H1 (cell line): ENCODE data around the gene SMG7. TPM values are rescaled to one million over a fixed set of nuclear protein-coding genes. Genes with fewer than 3 reads are reported as not detected.

ENCODE experiments used
- CTCF ChIA-PET: fragments of 300-600 bp; sonication (Branson Sonifier 250); formaldehyde crosslinking; loops from one replicate; lab custom pipeline; 2021; ENCODE audit not compliant: partially characterized antibody; lab: Charles Lee
- POLR2A ChIA-PET: fragments of 300-600 bp; sonication (Branson Sonifier 250); formaldehyde crosslinking; loops from one replicate; lab custom pipeline; 2021; ENCODE audit warnings: inconsistent platforms; ENCODE audit not compliant: partially characterized antibody; lab: Charles Lee
- DNase-seq, 2 experiments: peaks; one replicate each; pipeline versions ENCODE4 v3.0.0 to v3.0.0-alpha.2; 2010 to 2022; ENCODE audit warnings: low spot score in 2 of 2, low read depth in 1 of 2, mixed read lengths in 1 of 2
- FAIRE-seq: peaks from 2 replicates; lab custom pipeline; 2011; peaks lifted over from hg19 to GRCh38; lab: Jason Lieb, UNC
- H2AFZ ChIP-seq: 2 replicates; pipeline ENCODE4 v1.8.1; 2012; ENCODE audit warnings: low read length, inconsistent platforms
- H2AK5ac ChIP-seq: 2 replicates; pipeline ENCODE4 v1.6.1; 2013; ENCODE audit warnings: low read depth, low read length
- H2BK120ac ChIP-seq: replicated peaks from 2 replicates; pipeline ENCODE3; 2013; ENCODE audit warnings: low read depth, low read length, inconsistent platforms
- H2BK12ac ChIP-seq: 2 replicates; pipeline ENCODE4 v1.6.1; 2013; ENCODE audit warnings: low read depth, low read length
- H2BK15ac ChIP-seq: 2 replicates; pipeline ENCODE4 v1.6.1; 2013; ENCODE audit warnings: low read length
- H2BK20ac ChIP-seq: 2 replicates; pipeline ENCODE4 v1.6.1; 2013; ENCODE audit warnings: low read length
- H2BK5ac ChIP-seq: 2 replicates; pipeline ENCODE4 v1.6.1; 2013; ENCODE audit warnings: low read depth, low read length
- H3K14ac ChIP-seq: 2 replicates; pipeline ENCODE4 v1.6.1; 2013; ENCODE audit warnings: inconsistent platforms; ENCODE audit not compliant: insufficient read length
- H3K18ac ChIP-seq: 2 replicates; pipeline ENCODE4 v1.6.1; 2013; ENCODE audit warnings: low read length; ENCODE audit errors: extremely low read depth
- H3K23ac ChIP-seq: 2 replicates; pipeline ENCODE4 v1.6.1; 2013; ENCODE audit warnings: inconsistent platforms; ENCODE audit not compliant: insufficient read length
- H3K23me2 ChIP-seq: 2 replicates; pipeline ENCODE4 v1.6.1; 2013; ENCODE audit warnings: low read depth, low read length
- H3K27ac ChIP-seq: 2 replicates; pipeline ENCODE4 v1.6.1; 2011; ENCODE audit warnings: low read depth, low read length, inconsistent platforms
- H3K27me3 ChIP-seq, 4 experiments: replicated peaks in 1 of 4; 1 replicate in 1 of 4; 2 replicates in 3 of 4; pipeline versions ENCODE4 v1.6.1 to v1.8.1; 2011 to 2013; ENCODE audit warnings: low read length in 3 of 4, mild to moderate bottlenecking in 3 of 4, inconsistent platforms in 2 of 4, mixed read lengths in 2 of 4, moderate library complexity in 1 of 4; ENCODE audit not compliant: control insufficient read depth in 3 of 4, insufficient read depth in 3 of 4; ENCODE audit errors: extremely low read depth in 1 of 4
- H3K36me3 ChIP-seq, 4 experiments: 2 replicates each; pipeline versions ENCODE4 v1.6.1 to v1.8.1; 2011 to 2013; ENCODE audit warnings: mild to moderate bottlenecking in 4 of 4, low read length in 3 of 4, moderate library complexity in 2 of 4, control low read depth in 1 of 4, inconsistent platforms in 1 of 4; ENCODE audit not compliant: insufficient read depth in 4 of 4, control insufficient read depth in 2 of 4
- H3K4ac ChIP-seq: replicated peaks from 2 replicates; pipeline ENCODE3; 2013; ENCODE audit warnings: low read length, low read depth, mixed read lengths, inconsistent platforms; ENCODE audit not compliant: insufficient read length
- H3K4me1 ChIP-seq, 4 experiments: replicated peaks in 1 of 4; 1 replicate in 1 of 4; 2 replicates in 3 of 4; pipeline versions ENCODE4 v1.6.1 to v1.8.1; 2011 to 2013; ENCODE audit warnings: low read length in 3 of 4, inconsistent platforms in 2 of 4, mixed read lengths in 1 of 4; ENCODE audit not compliant: insufficient read depth in 4 of 4, control insufficient read depth in 3 of 4
- H3K4me2 ChIP-seq, 2 experiments: 2 replicates each; pipeline versions ENCODE4 v1.6.1 to v1.8.1; 2011 to 2013; ENCODE audit warnings: low read depth in 2 of 2, low read length in 2 of 2, control low read depth in 1 of 2, inconsistent platforms in 1 of 2, mild to moderate bottlenecking in 1 of 2; ENCODE audit not compliant: insufficient read depth in 1 of 2
- H3K4me3 ChIP-seq, 4 experiments: fragments of 200-600, 300-600 bp in 1 of 4; sonication (generic), shearing (Covaris generic), sonication (Bioruptor Twin) in 1 of 4; 2 replicates each; pipeline versions ENCODE4 v1.5.1 to v1.8.1; 2011 to 2016; ENCODE audit warnings: low read length in 4 of 4, low read depth in 3 of 4, control low read depth in 2 of 4, inconsistent platforms in 2 of 4, mild to moderate bottlenecking in 2 of 4, mixed read lengths in 1 of 4, moderate library complexity in 1 of 4; ENCODE audit not compliant: insufficient read depth in 2 of 4; ENCODE audit errors: extremely low read depth in 1 of 4
- H3K56ac ChIP-seq: replicated peaks from 2 replicates; pipeline ENCODE3; 2013; ENCODE audit warnings: low read depth, mild to moderate bottlenecking, mixed read lengths, low read length, inconsistent platforms; ENCODE audit not compliant: insufficient read length
- H3K79me1 ChIP-seq: 2 replicates; pipeline ENCODE4 v1.6.1; 2013; ENCODE audit warnings: low read depth, low read length, control low read depth
- H3K79me2 ChIP-seq, 2 experiments: 2 replicates each; pipeline versions ENCODE4 v1.6.1 to v1.8.1; 2012 to 2013; ENCODE audit warnings: low read length in 2 of 2, mild to moderate bottlenecking in 2 of 2, inconsistent platforms in 1 of 2; ENCODE audit not compliant: insufficient read depth in 2 of 2, control insufficient read depth in 1 of 2
- H3K9ac ChIP-seq, 4 experiments: replicated peaks in 1 of 4; 1 replicate in 1 of 4; 2 replicates in 3 of 4; pipeline versions ENCODE4 v1.6.1 to v1.8.1; 2011 to 2013; ENCODE audit warnings: low read depth in 3 of 4, low read length in 3 of 4, control low read depth in 2 of 4, mild to moderate bottlenecking in 2 of 4, moderate library complexity in 2 of 4, inconsistent platforms in 1 of 4; ENCODE audit errors: extremely low read depth in 1 of 4
- H3K9me3 ChIP-seq, 2 experiments: 2 replicates each; pipeline versions ENCODE4 v1.6.1 to v1.8.1; 2012 to 2013; ENCODE audit warnings: mild to moderate bottlenecking in 2 of 2, moderate library complexity in 2 of 2, control low read depth in 1 of 2, inconsistent platforms in 1 of 2, low read depth in 1 of 2, low read length in 1 of 2, mixed read lengths in 1 of 2; ENCODE audit not compliant: insufficient read depth in 2 of 2
- H4K20me1 ChIP-seq, 2 experiments: replicated peaks in 1 of 2; 2 replicates each; pipeline versions ENCODE3 to v1.8.1; 2011 to 2013; ENCODE audit warnings: inconsistent platforms in 2 of 2, low read length in 2 of 2, mild to moderate bottlenecking in 1 of 2; ENCODE audit not compliant: insufficient read depth in 2 of 2, control insufficient read depth in 1 of 2
- H4K5ac ChIP-seq: 2 replicates; pipeline ENCODE4 v1.6.1; 2013; ENCODE audit warnings: low read length, low read depth, mixed read lengths, inconsistent platforms; ENCODE audit not compliant: insufficient read length
- H4K8ac ChIP-seq: 2 replicates; pipeline ENCODE4 v1.8.0; 2013; ENCODE audit warnings: mild to moderate bottlenecking, moderate library complexity, low read length, inconsistent platforms; ENCODE audit not compliant: insufficient read depth; ENCODE audit errors: extremely low read depth
- H4K91ac ChIP-seq: replicated peaks from 2 replicates; pipeline ENCODE3; 2013; ENCODE audit warnings: low read length, mixed read lengths, inconsistent platforms; ENCODE audit not compliant: insufficient read length
- POLR2A ChIP-seq, 2 experiments: IDR thresholded peaks; 1 replicate in 1 of 2; 2 replicates in 1 of 2; pipeline ENCODE4 v1.6.1; 2011; ENCODE audit warnings: low read depth in 2 of 2, low read length in 2 of 2, mild to moderate bottlenecking in 2 of 2; ENCODE audit errors: control extremely low read depth in 1 of 2
- WGBS, 2 experiments: shearing (Covaris generic) in 1 of 2; methylation state at CpG; one replicate each; pipeline versions ENCODE4 v1.1.6 to v1.1.7; 2013 to 2015; ENCODE audit warnings: low lambda C conversion rate in 2 of 2, mixed read lengths in 2 of 2, inconsistent platforms in 1 of 2, low coverage in 1 of 2, missing lambda C conversion rate in 1 of 2; ENCODE audit not compliant: insufficient replicate concordance in 2 of 2, insufficient coverage in 1 of 2, insufficient read length in 1 of 2; ENCODE audit errors: extremely low coverage in 1 of 2, missing lambda C conversion rate in 1 of 2; 5-methylcytosine and 5-hydroxymethylcytosine counted together
- polyA plus RNA-seq, 7 experiments: library from polyadenylated mRNA; depleted of rRNA in 3 of 7; stranded (reverse) in 5 of 7; unstranded in 2 of 7; fragments of >200 nt in 5 of 7; fragments of 200-250 nt in 2 of 7; gene quantifications; 1 replicate in 5 of 7; 2 replicates in 1 of 7; 4 replicates in 1 of 7; pipeline versions ENCODE4 v1.2.1 to v1.2.3, GENCODE V29; 2011 to 2013; ENCODE audit warnings: missing spikeins in 2 of 7, mixed read lengths in 2 of 7
- total RNA-seq: library from RNA; stranded (reverse); fragmentation: NEBNext Ultra II Directional; extraction: Animal tissue kit (Norgen Biotek cat#: 25700); gene quantifications from 2 replicates; pipeline ENCODE4 v1.2.1, GENCODE V29; 2021

SMG7 gene
- total and polyA plus RNA-seq, 2 of the 8 experiments (the other 6 are each of a cell fraction or from before 2014, with no cell fraction given): 39.3 to 65.6 TPM

DNA sequence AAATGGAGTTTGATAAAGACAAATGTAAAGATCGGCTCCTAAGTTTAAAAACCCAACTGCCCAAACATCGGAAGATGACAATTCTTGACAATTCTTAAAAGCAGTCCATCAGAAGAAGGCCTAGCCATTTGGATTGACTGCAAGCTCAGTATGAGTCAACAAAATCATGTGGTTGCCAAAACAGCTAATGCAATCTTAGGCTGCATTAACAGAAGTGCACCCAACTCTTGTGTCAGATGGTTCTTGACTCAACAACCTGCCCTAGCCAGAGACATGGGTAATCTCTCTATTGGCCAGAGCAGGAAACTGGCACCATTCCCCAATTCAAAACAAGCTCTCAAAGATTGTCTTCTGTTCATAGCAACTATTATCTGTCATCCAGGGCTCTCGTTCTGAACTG, 127.8 kb downstream of the SMG7 start:
- Histone ChIP-seq H3K23ac (no peak overlapping the region), H3K9me3 (no peaks in the 10 kb centered on the region), H3K27me3 (no peaks in the 10 kb centered on the region; a peak in 1 of 7 replicates), H4K5ac (no peak overlapping the region), H2BK120ac (no peak overlapping the region), H3K4me3 (no peak overlapping the region), H2BK20ac (no peak overlapping the region), H2BK12ac (no peak overlapping the region)
- CTCF ChIA-PET: interaction anchor here (1.0 to 1.8 kb wide), 3 partner anchors 10 to 318 kb away, joined by 4 to 6 read pairs (median 6); partner anchors contain the start of gene NCF2
- POLR2A ChIA-PET: interaction anchor here (1.3 kb wide), 1 partner anchor 9 kb away, joined by 3 read pairs; no protein-coding TSS in a partner anchor
- TF ChIP-seq POLR2A (IDR thresholded peaks at IDR 0.05; ENCODE audit: control extremely low read depth in 1 of 2, low read depth in 2 of 2, low read length in 2 of 2): no peak
- TF ChIP-seq, all 59 proteins: peak for 0
- WGBS, 2 experiments: 85% methylated on average over 3 of the region's 3 CpGs; no CpG with 5 or more reads in 1 of the 2 experiments
- Histone ChIP-seq H3K9ac (no peak overlapping the region), H3K79me2 (no peaks in the 10 kb centered on the region), H2AFZ (no peak overlapping the region), H3K79me1 (no peaks in the 10 kb centered on the region), H4K8ac (no peak overlapping the region), H3K56ac (no peak overlapping the region), H3K4me1 (no peaks in the 10 kb centered on the region), H2AK5ac (no peak overlapping the region), H3K27ac (no peak overlapping the region), H4K91ac (no peak overlapping the region), H3K14ac (no peak overlapping the region), H3K4me2 (no peak overlapping the region), H2BK5ac (no peak overlapping the region), H2BK15ac (no peak overlapping the region), H4K20me1 (no peaks in the 10 kb centered on the region), H3K23me2 (no peaks in the 10 kb centered on the region), H3K18ac (no peak overlapping the region), H3K4ac (no peak overlapping the region), H3K36me3 (no peaks in the 10 kb centered on the region)
- no peak for DNase-seq
- no peak for FAIRE-seq
